Brain pericyte (primary cell): ENCODE results near the gene CEP170B.
"Not testable (repeated sequence)": the region's sequence is repeated elsewhere in the genome, so short reads cannot be mapped to it uniquely, and the experiment has no call there.

Source experiments
- DNase-seq: peaks from one replicate; pipeline ENCODE4 v3.0.0-alpha.2; 2012; ENCODE audit warnings: low read depth, low spot score

The CEP170B gene

GRCh38 chr14:104931771-104932675 lies 67.0 kb downstream of the CEP170B start:
- DNase-seq: no peak

GRCh38 chr14:104932676-104933631 lies 67.9 kb downstream of the CEP170B start:
- DNase-seq: no peak

- no peak for DNase-seq
Measured at GRCh38 chr14:104933746-104934733, 69.0 kb downstream of the CEP170B start.

GRCh38 chr14:104935026-104935650 lies 70.1 kb downstream of the CEP170B start:
- DNase-seq: no peak

- DNase-seq: no peak
Measured at GRCh38 chr14:104935955-104936354, 70.9 kb downstream of the CEP170B start.

DNA sequence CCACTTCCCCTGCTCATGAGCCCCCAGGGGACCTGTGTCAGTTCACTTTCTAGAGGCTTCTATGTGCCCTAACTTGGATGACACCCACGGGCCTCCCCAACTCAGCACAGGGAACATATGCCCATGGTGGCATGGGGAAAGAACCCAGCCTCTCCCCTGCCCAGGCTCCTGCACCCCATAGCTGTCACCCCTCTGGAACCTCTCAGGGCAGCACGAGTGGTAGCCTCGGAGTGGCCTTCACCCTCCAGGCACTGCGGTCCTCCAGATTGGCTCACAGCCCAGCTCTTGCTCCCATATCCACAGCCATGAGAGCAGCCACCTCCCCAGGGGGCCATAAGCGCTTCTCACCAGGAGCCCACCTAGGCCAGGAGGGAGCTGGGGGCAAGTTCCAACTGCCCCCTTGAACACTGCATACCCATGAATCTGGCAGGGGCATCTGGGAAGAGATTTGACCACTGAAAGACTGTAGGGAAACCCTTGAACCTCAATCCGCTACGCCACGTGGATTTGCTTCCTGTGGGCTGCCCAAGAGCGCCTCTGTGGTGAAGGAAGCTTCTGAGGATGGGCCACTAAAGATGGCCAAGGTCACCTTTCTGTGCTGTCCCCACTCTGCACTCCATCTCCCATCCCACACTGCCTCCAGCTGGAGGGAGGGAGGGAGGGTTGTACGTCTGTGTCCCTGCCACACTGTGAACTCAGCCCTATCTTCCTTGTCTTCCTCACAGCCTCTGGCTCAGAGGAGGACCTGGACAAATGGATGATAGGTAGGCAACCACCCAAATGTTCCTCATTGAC lies 71.5 kb downstream of the CEP170B start:
- DNase-seq: no peak

GRCh38 chr14:104937161-104937560 lies 72.1 kb downstream of the CEP170B start:
- no peak for DNase-seq

DNA sequence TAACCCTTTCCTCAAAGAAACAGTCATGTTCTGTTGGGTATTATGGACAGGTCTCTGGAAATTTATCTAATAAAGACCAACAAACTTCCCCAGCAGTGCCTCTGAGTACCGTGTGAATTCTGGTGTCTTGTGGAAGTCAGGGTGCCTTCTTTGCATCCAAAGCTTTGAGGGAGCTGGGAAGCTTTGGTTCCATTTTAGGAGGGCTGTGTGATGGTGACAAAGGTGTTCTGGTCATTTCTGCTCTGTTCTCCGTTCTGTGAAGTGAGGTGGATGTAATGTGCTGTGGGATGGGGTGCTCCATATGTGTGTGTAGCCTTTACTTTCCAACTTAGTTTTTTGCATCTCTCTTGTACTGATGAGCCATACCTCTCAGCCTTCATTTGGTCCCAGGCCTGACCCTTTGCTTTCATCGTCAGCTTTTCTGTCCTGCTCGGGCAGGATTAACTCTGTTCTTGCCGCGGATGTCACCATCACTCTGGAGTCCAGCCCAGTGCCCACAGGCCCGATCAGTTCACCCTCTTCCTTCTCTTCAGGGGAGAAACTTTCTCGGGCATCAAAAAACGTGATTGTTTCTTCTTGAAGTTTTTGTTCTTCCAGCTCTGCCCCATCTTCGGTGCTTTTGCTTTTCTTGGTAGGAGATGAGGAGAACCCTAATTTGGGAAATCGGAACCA lies 72.8 kb downstream of the CEP170B start:
- no peak for DNase-seq

DNA sequence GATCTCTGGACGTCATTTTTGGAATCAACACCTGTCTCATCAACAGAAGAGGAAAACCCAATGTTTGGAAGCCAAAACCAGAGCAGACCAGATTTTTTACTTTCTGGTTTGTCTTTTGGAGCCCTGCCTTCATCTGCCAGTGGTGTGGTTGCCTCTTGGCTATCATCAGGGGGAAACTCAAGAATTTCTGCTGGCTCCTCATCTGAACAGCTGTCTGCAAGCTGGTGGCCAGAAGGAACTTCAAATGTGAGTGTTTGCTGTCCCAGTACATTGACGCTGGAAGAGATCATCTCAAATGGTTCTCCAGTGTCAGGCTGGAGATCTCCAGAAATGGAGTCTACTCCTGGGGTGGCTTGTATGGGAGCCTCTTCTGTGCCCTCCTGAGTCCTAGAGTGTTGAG lies 73.4 kb downstream of the CEP170B start:
- no peak for DNase-seq

- no peak for DNase-seq
Measured at GRCh38 chr14:104938960-104939359, 73.9 kb downstream of the CEP170B start.

DNA sequence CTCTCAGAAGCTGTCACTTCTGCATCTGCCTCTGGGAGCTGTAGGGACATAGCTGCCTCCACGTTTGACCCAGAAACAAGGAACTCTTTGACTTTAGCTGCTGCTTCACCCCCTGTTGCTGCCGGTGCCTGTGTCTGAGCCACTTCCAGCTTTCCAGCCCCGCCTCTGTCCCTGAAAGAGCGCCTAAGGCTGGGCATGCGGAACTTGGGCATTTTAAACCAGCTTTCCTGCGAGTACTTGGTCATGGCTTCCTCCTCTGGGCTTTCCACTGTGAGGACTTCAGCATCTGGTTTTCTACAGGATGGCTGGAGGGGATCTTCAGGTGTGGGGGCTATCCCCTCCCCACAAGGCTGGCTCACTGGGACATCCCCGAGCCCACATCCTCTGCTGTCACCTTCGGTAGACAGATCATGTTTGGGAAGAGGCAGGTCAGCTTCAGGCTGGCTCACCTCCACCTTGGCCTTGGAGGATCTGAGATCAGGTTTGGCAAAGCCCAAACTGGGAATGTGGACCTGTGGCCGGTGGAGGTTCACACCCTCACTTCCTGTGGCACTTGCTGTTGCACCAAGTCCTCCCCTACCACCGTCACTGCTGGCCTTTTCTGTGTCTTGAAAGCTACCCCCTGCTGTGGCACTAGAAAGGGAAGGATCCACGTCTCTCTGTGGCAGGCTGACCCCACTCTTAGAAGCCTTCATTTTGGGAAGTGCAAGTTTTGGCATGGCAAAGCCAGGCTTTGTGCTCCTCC lies 74.8 kb downstream of the CEP170B start:
- DNase-seq: no peak

- DNase-seq: no peak
Measured at GRCh38 chr14:104940526-104941150, 75.6 kb downstream of the CEP170B start.

GRCh38 chr14:104941508-104942365 lies 76.7 kb downstream of the CEP170B start:
- no peak for DNase-seq

DNA sequence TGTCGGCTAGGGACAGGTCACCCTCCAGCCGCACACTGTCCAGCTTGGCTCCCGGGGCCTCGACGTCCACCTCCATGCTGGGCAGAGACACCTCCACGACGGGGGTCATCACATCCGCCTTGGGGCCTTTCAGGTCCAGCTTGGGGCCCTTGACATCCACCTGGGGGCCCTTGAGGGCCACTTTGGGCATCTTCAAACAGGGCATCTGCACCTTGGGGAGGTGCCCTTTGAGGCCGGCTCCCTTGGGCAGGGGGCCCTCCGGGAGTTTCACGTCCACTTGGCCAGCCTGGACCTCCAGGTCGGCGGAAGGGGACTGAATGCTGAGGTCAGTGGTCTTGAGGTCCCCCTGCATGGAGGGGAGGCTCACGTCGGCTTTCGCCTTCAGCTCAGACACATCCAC lies 77.5 kb downstream of the CEP170B start:
- DNase-seq: no peak

- not testable (repeated sequence) for DNase-seq
Measured at GRCh38 chr14:104943216-104944015, 78.3 kb downstream of the CEP170B start.

DNA sequence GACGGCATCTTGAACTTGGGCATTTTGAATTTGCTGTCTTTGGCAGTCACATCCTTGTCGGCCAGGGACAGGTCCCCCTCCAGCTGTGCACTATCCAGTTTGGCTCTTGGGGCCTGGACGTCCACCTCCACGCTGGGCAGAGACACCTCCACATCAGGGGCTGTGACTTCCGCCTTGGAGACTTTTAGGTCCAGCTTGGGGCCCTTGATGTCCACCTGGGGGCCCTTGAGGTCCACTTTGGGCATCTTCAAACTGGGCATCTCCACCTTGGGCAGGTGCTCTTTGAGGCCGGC lies 78.9 kb downstream of the CEP170B start:
- not testable (repeated sequence) for DNase-seq
